Midbrain (tissue), 1 donor: ENCODE results near the gene PCDHB9.

ENCODE experiments used
- DNase-seq: peaks from one replicate; lab custom pipeline; 2025; lab: John Stamatoyannopoulos, UW

The PCDHB9 gene

DNA sequence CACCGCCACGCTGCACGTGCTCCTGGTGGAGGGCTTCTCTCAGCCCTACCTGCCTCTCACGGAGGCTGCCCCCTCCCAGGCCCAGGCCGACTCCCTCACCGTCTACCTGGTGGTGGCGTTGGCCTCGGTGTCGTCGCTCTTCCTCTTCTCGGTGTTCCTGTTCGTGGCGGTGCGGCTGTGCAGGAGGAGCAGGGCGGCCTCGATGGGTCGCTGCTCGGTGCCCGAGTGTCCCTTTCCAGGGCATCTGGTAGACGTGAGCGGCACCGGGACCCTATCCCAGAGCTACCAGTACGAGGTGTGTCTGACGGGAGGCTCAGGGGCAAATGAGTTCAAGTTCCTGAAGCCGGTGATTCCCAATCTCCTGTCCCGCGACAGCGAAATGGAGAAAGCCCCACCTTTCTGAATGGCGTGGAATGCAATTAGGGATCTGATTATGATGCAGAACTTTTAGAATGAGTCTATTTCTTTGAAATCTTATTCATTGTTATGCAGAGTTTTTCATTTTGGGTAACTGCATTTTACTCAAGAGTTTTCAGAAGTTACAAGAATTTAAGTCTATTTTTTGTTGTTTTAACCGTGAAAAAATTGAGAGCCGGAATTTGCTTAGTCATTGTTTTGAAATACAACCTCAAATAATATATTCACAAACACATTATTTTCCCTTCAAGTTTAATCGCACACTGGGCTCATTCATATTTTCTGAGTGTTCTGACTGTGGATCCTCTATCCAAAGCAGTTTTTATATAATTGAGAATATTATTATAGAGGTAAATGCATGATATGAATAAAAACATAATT lies 49.8 kb downstream of the PCDHB9 start:
- no peak for DNase-seq
